GM23338 (cell line): ENCODE data around the gene C3orf22. TPM values are rescaled to one million over a fixed set of nuclear protein-coding genes. Genes with fewer than 3 reads are reported as not detected.

Experiments used
- ATAC-seq: fragments of 200-7000 bp; cut with Tn5 transposase; 3 replicates; pipeline ENCODE4 v1.9.1; 2020
- DNase-seq: peaks from one replicate; pipeline ENCODE4 v3.0.0-alpha.2; 2015; ENCODE audit warnings: low spot score
- H2AFZ ChIP-seq: fragments of 200-600 bp; sonication (generic); 2 replicates; pipeline ENCODE4 v1.8.0; 2016; ENCODE audit warnings: antibody characterized with exemption, mild to moderate bottlenecking, moderate library complexity
- H3F3A ChIP-seq: fragments of 200-600 bp; sonication (generic); replicated peaks from 2 replicates; pipeline ENCODE4 v1.8.0; 2017; ENCODE audit warnings: antibody characterized with exemption, mixed run types, low read depth
- H3K27ac ChIP-seq: fragments of 200-600 bp; sonication (generic); 2 replicates; pipeline ENCODE4 v1.6.1; 2016; ENCODE audit warnings: low read depth
- H3K27me3 ChIP-seq: fragments of 200-600 bp; sonication (generic); 2 replicates; pipeline ENCODE4 v1.8.0; 2016; ENCODE audit warnings: mild to moderate bottlenecking, mixed run types, moderate library complexity; ENCODE audit not compliant: insufficient read depth
- H3K36me3 ChIP-seq: fragments of 200-600 bp; sonication (generic); 2 replicates; pipeline ENCODE4 v1.8.0; 2016; ENCODE audit warnings: mild to moderate bottlenecking; ENCODE audit not compliant: insufficient read depth
- H3K4me1 ChIP-seq: fragments of 200-600 bp; sonication (generic); 2 replicates; pipeline ENCODE4 v1.8.0; 2016; ENCODE audit warnings: mild to moderate bottlenecking, moderate library complexity; ENCODE audit not compliant: insufficient read depth
- H3K4me2 ChIP-seq: fragments of 200-600 bp; sonication (generic); 2 replicates; pipeline ENCODE4 v1.7.1; 2017; ENCODE audit warnings: mixed run types
- H3K4me3 ChIP-seq: fragments of 200-600 bp; sonication (generic); 2 replicates; pipeline ENCODE4 v1.6.1; 2016; ENCODE audit warnings: mixed run types
- H3K79me2 ChIP-seq: fragments of 200-600 bp; sonication (generic); replicated peaks from 2 replicates; pipeline ENCODE4 v1.8.0; 2017; ENCODE audit warnings: mild to moderate bottlenecking; ENCODE audit not compliant: insufficient read depth
- H3K9me2 ChIP-seq: fragments of 200-600 bp; sonication (generic); 2 replicates; pipeline ENCODE4 v1.8.0; 2017; ENCODE audit not compliant: insufficient read depth
- H4K20me1 ChIP-seq: fragments of 200-600 bp; sonication (generic); replicated peaks from 2 replicates; pipeline ENCODE4 v1.8.0; 2017; ENCODE audit warnings: mild to moderate bottlenecking; ENCODE audit not compliant: insufficient read depth
- H3K27ac Mint-ChIP-seq: 2 replicates; pipeline ENCODE4 v1.8.0; 2020; ENCODE audit warnings: inconsistent platforms, mild to moderate bottlenecking, moderate library complexity, mixed read lengths
- H3K27me3 Mint-ChIP-seq: 3 replicates; pipeline ENCODE4 v1.8.0; 2022; ENCODE audit warnings: low read depth, mild to moderate bottlenecking, moderate library complexity, mixed read lengths, inconsistent platforms; ENCODE audit not compliant: insufficient read depth, poor library complexity
- H3K36me3 Mint-ChIP-seq: 3 replicates; pipeline ENCODE4 v1.8.0; 2021; ENCODE audit warnings: low read depth, mild to moderate bottlenecking, inconsistent platforms, moderate library complexity, mixed read lengths
- H3K4me1 Mint-ChIP-seq: 3 replicates; pipeline ENCODE4 v1.8.0; 2020; ENCODE audit warnings: mild to moderate bottlenecking, inconsistent platforms, mixed read lengths
- H3K4me3 Mint-ChIP-seq: 3 replicates; pipeline ENCODE4 v1.8.0; 2021; ENCODE audit warnings: moderate library complexity, mild to moderate bottlenecking, inconsistent platforms, mixed read lengths
- H3K9me3 Mint-ChIP-seq: 3 replicates; pipeline ENCODE4 v1.8.0; 2020; ENCODE audit warnings: moderate library complexity, mild to moderate bottlenecking, inconsistent platforms, mixed read lengths
- CREB1 ChIP-seq: fragments of 250-450 bp; sonication (Bioruptor Pico); IDR thresholded peaks from 2 replicates; pipeline ENCODE4 v1.5.0; 2020; ENCODE audit warnings: low read depth, mild to moderate bottlenecking, moderate library complexity
- EZH2 ChIP-seq: fragments of 200-600 bp; sonication (generic); IDR thresholded peaks from one replicate; pipeline ENCODE4 v1.8.0; 2017; ENCODE audit warnings: antibody characterized with exemption, mild to moderate bottlenecking, low read depth; ENCODE audit not compliant: unreplicated experiment
- EZH2phosphoT487 ChIP-seq: fragments of 200-600 bp; sonication (generic); IDR thresholded peaks from one replicate; pipeline ENCODE4 v1.8.1; 2018; ENCODE audit warnings: antibody characterized with exemption; ENCODE audit not compliant: unreplicated experiment
- JUNB ChIP-seq: IDR thresholded peaks from one replicate; pipeline ENCODE4 v1.6.1; 2016; ENCODE audit warnings: antibody characterized with exemption; ENCODE audit not compliant: unreplicated experiment
- NANOG ChIP-seq: IDR thresholded peaks from 2 replicates; pipeline ENCODE4 v1.6.1; 2016; ENCODE audit warnings: antibody characterized with exemption, borderline replicate concordance
- POLR2AphosphoS5 ChIP-seq: IDR thresholded peaks from 2 replicates; pipeline ENCODE4 v1.6.1; 2016; ENCODE audit warnings: antibody characterized with exemption, low read depth
- STAT1 ChIP-seq: IDR thresholded peaks from one replicate; pipeline ENCODE4 v1.6.1; 2016; ENCODE audit warnings: antibody characterized with exemption; ENCODE audit not compliant: unreplicated experiment
- ZNF114 ChIP-seq: fragments of 250-450 bp; sonication (Bioruptor Pico); IDR thresholded peaks from 2 replicates; pipeline ENCODE4 v1.5.0; 2020; ENCODE audit warnings: mild to moderate bottlenecking, moderate library complexity
- ZNF331 ChIP-seq: fragments of 250-450 bp; sonication (Bioruptor Pico); IDR thresholded peaks from 2 replicates; pipeline ENCODE4 v1.5.0; 2020; ENCODE audit warnings: low read depth, mild to moderate bottlenecking, moderate library complexity
- polyA plus RNA-seq: library from polyadenylated mRNA; unstranded; fragments of >200 nt; fragmentation: Nextera tagmentation; extraction: Ambion mirVana; gene quantifications from 2 replicates; pipeline ENCODE4 v1.2.1, GENCODE V29; 2016
- total RNA-seq: library from RNA; depleted of rRNA; stranded (reverse); fragments of >200 nt; shearing (Covaris generic); gene quantifications from 2 replicates; pipeline ENCODE4 v1.2.3, GENCODE V29; 2014
- TF ChIP-seq, protein P1 (sequence below): IDR thresholded peaks from one replicate; pipeline ENCODE4 v1.6.1; 2018; ENCODE audit warnings: antibody characterized with exemption; ENCODE audit not compliant: unreplicated experiment
- TF ChIP-seq, protein P2 (sequence below), 2 experiments: fragments of 200-600 bp in 1 of 2; sonication (generic) in 1 of 2; conservative IDR thresholded peaks; 2 replicates each; pipeline versions ENCODE4 v1.5.1 to v1.6.1; 2016 to 2017; ENCODE audit warnings: antibody characterized with exemption in 2 of 2, low read depth in 2 of 2, mild to moderate bottlenecking in 2 of 2, moderate library complexity in 1 of 2
- TF ChIP-seq, protein P3 (sequence below): IDR thresholded peaks from 2 replicates; pipeline ENCODE4 v1.6.1; 2016; ENCODE audit warnings: antibody characterized with exemption
- TF ChIP-seq, protein P4 (sequence below): fragments of 250-450 bp; sonication (Bioruptor Pico); IDR thresholded peaks from 2 replicates; pipeline ENCODE4 v1.5.0; 2020; ENCODE audit warnings: mild to moderate bottlenecking, moderate library complexity

C3orf22 gene
- total and polyA plus RNA-seq, 2 experiments from 2014 or later = not detected

DNA sequence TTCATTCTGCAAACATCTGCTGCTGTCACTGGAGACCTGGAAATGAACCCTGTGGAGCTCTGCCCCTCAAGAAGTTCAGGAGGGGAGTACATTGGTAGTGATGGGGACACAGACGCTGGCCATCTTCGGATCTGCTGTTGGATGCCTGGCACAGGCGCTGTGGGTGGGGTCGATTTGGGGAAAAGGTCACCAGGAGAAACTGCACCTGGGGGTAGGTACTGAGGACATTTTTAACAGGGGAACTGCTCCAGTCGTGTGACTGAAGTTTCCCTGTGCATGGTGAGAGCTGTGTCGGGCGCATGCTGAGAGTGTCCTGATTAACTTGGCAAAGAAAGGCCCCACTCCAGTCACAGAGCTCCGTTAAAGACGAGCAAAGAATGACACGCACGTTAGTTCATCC is 44.6 kb downstream of the C3orf22 start:
- no peak overlapping the region for H2AFZ ChIP-seq
- H3F3A ChIP-seq = no peaks in the 10 kb centered on the region
- Mint-ChIP-seq H3K27ac (no peak overlapping the region), H3K9me3 (no peaks in the 10 kb centered on the region), H3K4me1 (peaks cover 2% of the 10 kb centered on the region; the same call in 1 of the 3 replicates), H3K36me3 (no peaks in the 10 kb centered on the region), H3K4me3 (no peak overlapping the region), H3K27me3 (peaks cover 6% of the 10 kb centered on the region)
- TF ChIP-seq EZH2phosphoT487 (no peak), EZH2 (no peak), CREB1 (CRISPR knock-in tag) (no peak), ZNF114 (CRISPR knock-in tag) (no peak), POLR2AphosphoS5 (no peak), NANOG (no peak), STAT1 (no peak), JUNB (no peak), ZNF331 (CRISPR knock-in tag) (no peak)
- TF ChIP-seq, protein P1, sequence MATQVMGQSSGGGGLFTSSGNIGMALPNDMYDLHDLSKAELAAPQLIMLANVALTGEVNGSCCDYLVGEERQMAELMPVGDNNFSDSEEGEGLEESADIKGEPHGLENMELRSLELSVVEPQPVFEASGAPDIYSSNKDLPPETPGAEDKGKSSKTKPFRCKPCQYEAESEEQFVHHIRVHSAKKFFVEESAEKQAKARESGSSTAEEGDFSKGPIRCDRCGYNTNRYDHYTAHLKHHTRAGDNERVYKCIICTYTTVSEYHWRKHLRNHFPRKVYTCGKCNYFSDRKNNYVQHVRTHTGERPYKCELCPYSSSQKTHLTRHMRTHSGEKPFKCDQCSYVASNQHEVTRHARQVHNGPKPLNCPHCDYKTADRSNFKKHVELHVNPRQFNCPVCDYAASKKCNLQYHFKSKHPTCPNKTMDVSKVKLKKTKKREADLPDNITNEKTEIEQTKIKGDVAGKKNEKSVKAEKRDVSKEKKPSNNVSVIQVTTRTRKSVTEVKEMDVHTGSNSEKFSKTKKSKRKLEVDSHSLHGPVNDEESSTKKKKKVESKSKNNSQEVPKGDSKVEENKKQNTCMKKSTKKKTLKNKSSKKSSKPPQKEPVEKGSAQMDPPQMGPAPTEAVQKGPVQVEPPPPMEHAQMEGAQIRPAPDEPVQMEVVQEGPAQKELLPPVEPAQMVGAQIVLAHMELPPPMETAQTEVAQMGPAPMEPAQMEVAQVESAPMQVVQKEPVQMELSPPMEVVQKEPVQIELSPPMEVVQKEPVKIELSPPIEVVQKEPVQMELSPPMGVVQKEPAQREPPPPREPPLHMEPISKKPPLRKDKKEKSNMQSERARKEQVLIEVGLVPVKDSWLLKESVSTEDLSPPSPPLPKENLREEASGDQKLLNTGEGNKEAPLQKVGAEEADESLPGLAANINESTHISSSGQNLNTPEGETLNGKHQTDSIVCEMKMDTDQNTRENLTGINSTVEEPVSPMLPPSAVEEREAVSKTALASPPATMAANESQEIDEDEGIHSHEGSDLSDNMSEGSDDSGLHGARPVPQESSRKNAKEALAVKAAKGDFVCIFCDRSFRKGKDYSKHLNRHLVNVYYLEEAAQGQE = no peak
- TF ChIP-seq, protein P2, sequence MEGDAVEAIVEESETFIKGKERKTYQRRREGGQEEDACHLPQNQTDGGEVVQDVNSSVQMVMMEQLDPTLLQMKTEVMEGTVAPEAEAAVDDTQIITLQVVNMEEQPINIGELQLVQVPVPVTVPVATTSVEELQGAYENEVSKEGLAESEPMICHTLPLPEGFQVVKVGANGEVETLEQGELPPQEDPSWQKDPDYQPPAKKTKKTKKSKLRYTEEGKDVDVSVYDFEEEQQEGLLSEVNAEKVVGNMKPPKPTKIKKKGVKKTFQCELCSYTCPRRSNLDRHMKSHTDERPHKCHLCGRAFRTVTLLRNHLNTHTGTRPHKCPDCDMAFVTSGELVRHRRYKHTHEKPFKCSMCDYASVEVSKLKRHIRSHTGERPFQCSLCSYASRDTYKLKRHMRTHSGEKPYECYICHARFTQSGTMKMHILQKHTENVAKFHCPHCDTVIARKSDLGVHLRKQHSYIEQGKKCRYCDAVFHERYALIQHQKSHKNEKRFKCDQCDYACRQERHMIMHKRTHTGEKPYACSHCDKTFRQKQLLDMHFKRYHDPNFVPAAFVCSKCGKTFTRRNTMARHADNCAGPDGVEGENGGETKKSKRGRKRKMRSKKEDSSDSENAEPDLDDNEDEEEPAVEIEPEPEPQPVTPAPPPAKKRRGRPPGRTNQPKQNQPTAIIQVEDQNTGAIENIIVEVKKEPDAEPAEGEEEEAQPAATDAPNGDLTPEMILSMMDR (conservative IDR thresholded peaks at IDR 0.05; ENCODE audit: low read depth in 2 of 2) = no peak
- TF ChIP-seq, protein P3, sequence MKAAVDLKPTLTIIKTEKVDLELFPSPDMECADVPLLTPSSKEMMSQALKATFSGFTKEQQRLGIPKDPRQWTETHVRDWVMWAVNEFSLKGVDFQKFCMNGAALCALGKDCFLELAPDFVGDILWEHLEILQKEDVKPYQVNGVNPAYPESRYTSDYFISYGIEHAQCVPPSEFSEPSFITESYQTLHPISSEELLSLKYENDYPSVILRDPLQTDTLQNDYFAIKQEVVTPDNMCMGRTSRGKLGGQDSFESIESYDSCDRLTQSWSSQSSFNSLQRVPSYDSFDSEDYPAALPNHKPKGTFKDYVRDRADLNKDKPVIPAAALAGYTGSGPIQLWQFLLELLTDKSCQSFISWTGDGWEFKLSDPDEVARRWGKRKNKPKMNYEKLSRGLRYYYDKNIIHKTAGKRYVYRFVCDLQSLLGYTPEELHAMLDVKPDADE = no peak
- TF ChIP-seq, protein P4, sequence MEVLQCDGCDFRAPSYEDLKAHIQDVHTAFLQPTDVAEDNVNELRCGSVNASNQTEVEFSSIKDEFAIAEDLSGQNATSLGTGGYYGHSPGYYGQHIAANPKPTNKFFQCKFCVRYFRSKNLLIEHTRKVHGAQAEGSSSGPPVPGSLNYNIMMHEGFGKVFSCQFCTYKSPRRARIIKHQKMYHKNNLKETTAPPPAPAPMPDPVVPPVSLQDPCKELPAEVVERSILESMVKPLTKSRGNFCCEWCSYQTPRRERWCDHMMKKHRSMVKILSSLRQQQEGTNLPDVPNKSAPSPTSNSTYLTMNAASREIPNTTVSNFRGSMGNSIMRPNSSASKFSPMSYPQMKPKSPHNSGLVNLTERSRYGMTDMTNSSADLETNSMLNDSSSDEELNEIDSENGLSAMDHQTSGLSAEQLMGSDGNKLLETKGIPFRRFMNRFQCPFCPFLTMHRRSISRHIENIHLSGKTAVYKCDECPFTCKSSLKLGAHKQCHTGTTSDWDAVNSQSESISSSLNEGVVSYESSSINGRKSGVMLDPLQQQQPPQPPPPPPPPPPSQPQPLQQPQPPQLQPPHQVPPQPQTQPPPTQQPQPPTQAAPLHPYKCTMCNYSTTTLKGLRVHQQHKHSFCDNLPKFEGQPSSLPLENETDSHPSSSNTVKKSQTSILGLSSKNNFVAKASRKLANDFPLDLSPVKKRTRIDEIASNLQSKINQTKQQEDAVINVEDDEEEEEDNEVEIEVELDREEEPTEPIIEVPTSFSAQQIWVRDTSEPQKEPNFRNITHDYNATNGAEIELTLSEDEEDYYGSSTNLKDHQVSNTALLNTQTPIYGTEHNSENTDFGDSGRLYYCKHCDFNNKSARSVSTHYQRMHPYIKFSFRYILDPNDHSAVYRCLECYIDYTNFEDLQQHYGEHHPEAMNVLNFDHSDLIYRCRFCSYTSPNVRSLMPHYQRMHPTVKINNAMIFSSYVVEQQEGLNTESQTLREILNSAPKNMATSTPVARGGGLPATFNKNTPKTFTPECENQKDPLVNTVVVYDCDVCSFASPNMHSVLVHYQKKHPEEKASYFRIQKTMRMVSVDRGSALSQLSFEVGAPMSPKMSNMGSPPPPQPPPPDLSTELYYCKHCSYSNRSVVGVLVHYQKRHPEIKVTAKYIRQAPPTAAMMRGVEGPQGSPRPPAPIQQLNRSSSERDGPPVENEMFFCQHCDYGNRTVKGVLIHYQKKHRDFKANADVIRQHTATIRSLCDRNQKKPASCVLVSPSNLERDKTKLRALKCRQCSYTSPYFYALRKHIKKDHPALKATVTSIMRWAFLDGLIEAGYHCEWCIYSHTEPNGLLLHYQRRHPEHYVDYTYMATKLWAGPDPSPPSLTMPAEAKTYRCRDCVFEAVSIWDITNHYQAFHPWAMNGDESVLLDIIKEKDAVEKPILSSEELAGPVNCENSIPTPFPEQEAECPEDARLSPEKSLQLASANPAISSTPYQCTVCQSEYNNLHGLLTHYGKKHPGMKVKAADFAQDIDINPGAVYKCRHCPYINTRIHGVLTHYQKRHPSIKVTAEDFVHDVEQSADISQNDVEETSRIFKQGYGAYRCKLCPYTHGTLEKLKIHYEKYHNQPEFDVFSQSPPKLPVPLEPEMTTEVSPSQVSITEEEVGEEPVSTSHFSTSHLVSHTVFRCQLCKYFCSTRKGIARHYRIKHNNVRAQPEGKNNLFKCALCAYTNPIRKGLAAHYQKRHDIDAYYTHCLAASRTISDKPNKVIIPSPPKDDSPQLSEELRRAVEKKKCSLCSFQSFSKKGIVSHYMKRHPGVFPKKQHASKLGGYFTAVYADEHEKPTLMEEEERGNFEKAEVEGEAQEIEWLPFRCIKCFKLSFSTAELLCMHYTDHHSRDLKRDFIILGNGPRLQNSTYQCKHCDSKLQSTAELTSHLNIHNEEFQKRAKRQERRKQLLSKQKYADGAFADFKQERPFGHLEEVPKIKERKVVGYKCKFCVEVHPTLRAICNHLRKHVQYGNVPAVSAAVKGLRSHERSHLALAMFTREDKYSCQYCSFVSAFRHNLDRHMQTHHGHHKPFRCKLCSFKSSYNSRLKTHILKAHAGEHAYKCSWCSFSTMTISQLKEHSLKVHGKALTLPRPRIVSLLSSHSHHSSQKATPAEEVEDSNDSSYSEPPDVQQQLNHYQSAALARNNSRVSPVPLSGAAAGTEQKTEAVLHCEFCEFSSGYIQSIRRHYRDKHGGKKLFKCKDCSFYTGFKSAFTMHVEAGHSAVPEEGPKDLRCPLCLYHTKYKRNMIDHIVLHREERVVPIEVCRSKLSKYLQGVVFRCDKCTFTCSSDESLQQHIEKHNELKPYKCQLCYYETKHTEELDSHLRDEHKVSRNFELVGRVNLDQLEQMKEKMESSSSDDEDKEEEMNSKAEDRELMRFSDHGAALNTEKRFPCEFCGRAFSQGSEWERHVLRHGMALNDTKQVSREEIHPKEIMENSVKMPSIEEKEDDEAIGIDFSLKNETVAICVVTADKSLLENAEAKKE (CRISPR knock-in tag) = no peak
- no peak for DNase-seq
- H3K4me1 ChIP-seq = no peaks in the 10 kb centered on the region
- ATAC-seq = no peak
- H3K27me3 ChIP-seq = no peaks in the 10 kb centered on the region
- no peak overlapping the region for H3K4me2 ChIP-seq
- H3K36me3 ChIP-seq = no peaks in the 10 kb centered on the region
- no peak overlapping the region for H3K27ac ChIP-seq
- no peak overlapping the region for H3K4me3 ChIP-seq
- no peaks in the 10 kb centered on the region for H3K79me2 ChIP-seq
- no peaks in the 10 kb centered on the region for H3K9me2 ChIP-seq
- H4K20me1 ChIP-seq = no peaks in the 10 kb centered on the region
